Measurements from ENCODE around the gene IQCE. TPM values are rescaled to one million over a fixed set of nuclear protein-coding genes. Genes with fewer than 3 reads are reported as not detected.

IQCE gene
- total and polyA plus RNA-seq, 10 of the 15 experiments (the other 5 are each of a cell fraction or from before 2014, with no cell fraction given), result 0.37 to 8.1 (median 3.7) TPM

DNA sequence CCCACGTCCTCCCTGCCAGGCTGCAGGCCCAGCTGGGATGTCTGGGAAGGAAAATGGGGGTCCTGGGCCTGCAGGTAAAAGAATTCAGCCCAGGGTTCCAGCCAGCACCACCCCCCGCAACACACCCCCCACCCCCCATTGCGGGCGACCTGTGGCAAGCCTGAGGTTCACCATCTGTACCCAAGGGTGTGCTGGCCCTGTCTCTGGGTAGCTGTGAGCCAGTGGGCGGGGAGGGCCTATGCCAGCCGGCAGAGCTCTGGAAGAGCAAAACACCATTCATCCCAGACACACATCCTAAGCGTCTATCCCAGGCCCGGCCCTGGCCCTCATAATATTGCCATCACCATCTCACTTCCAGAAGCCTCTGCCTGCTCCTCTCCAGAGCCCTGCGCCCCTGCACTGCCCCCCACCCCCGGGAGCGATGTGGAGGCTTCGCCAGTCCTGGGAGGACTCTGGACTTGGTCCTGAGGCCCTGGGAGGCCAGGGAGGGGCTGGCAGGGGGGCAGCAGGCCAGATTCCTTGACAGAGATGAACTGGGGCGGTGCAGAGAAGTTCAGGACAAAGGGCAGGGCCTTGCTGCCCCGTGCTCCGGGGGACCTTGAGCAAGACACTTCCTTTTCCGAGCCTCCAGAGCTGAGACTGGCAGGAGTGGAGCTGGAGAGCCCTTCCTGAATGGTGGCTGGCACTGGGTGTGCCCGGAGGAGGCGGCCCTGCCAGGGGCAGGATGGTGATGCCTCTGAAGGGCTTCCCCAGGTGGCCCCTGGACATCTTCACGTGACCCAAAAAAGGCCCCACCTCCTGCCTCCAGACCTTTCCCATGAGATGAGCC lies 64.3 kb downstream of the IQCE start (continued):
- TF ChIP-seq RAD21 (IDR thresholded peaks at IDR 0.05; ENCODE audit: insufficient read depth, low read depth, low read length), result no peak

DNA sequence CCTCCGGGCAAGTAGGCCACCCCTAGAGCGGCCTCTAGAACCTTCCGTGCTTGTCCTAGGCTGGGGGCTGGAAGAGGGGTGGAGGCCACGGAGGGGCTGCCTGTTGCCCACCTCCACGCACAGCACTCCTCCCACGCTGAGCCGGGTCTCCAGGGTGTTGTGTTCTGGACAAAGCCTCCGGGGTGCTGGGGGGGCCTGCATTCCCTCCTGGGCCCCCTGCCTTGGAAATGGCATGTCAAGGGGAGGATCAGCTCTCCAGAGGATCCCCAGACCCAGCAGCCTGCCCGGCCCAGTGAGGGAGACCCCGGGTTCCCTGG lies 64.9 kb downstream of the IQCE start:
- Histone ChIP-seq H3K27ac (ENCODE audit: control insufficient read depth, insufficient read depth) (no peak overlapping the region), H3K4me1 (ENCODE audit: control insufficient read depth, insufficient read depth, low read length) (no peaks in the 10 kb centered on the region), H3K9ac (ENCODE audit: control insufficient read depth, insufficient read depth, low read length) (no peak overlapping the region), H3K79me2 (ENCODE audit: control insufficient read depth, insufficient read depth, low read length) (no peaks in the 10 kb centered on the region), H3K9me3 (replicated peaks; ENCODE audit: control insufficient read depth, insufficient read depth, low read length) (no peaks in the 10 kb centered on the region), H4K20me1 (ENCODE audit: control insufficient read depth, insufficient read depth) (no peaks in the 10 kb centered on the region), H2AFZ (ENCODE audit: control insufficient read depth, low read depth, low read length) (no peak overlapping the region), H3K4me2 (ENCODE audit: control insufficient read depth, insufficient read depth) (no peak overlapping the region), H3K27me3 (replicated peaks in 1 of 2; ENCODE audit: control insufficient read depth in 2 of 2, insufficient read depth in 2 of 2, low read length in 1 of 2) (no peaks in the 10 kb centered on the region), H3K4me3 (no peak overlapping the region), H3K36me3 (ENCODE audit: control insufficient read depth in 2 of 2, insufficient read depth in 2 of 2, low read length in 1 of 2) (no peaks in the 10 kb centered on the region)
- ATAC-seq, result no peak
- ChIA-PET POLR2A (no interaction called here), RAD21 (ENCODE audit: unreplicated experiment) (no interaction called here), SMC1A (ENCODE audit: uncharacterized antibody, unreplicated experiment) (no interaction called here), CTCF (no interaction called here)
- in situ Hi-C loops (cut with MboI), result no loop called here
- intact Hi-C loops (cut with micrococcal nuclease; ENCODE audit: unreplicated experiment), result no loop called here
- FAIRE-seq, result no peak
- 31% methylated on average over 10 of the region's 10 CpGs for WGBS (ENCODE audit: insufficient coverage, insufficient replicate concordance, low lambda C conversion rate, missing lambda C conversion rate)
- DNase-seq (ENCODE audit: low read depth, low spot score), result no peak
- BruUV-seq (replicated peaks), result no TSS peak
- TF ChIP-seq PML (IDR thresholded peaks at IDR 0.05; ENCODE audit: low read length) (no peak), CBFB (IDR thresholded peaks at IDR 0.05; ENCODE audit: low read depth) (no peak), FOS (IDR thresholded peaks at IDR 0.05; ENCODE audit: borderline replicate concordance, extremely low read depth, insufficient read length) (no peak), HSF1 (IDR thresholded peaks at IDR 0.05; ENCODE audit: low read depth, low read length) (no peak), CUX1 (IDR thresholded peaks at IDR 0.05; ENCODE audit: insufficient replicate concordance, low read depth, low read length) (no peak), CBX3 (IDR thresholded peaks at IDR 0.05; ENCODE audit: borderline replicate concordance, low read depth) (no peak), NR2C1 (IDR thresholded peaks at IDR 0.05) (no peak), TCF7 (IDR thresholded peaks at IDR 0.05; ENCODE audit: borderline replicate concordance) (no peak)
- TF ChIP-seq, protein P1, sequence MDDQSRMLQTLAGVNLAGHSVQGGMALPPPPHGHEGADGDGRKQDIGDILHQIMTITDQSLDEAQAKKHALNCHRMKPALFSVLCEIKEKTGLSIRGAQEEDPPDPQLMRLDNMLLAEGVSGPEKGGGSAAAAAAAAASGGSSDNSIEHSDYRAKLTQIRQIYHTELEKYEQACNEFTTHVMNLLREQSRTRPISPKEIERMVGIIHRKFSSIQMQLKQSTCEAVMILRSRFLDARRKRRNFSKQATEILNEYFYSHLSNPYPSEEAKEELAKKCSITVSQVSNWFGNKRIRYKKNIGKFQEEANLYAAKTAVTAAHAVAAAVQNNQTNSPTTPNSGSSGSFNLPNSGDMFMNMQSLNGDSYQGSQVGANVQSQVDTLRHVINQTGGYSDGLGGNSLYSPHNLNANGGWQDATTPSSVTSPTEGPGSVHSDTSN (IDR thresholded peaks at IDR 0.05; ENCODE audit: insufficient replicate concordance, low read depth, low read length), result no peak
